KMS-11 (cell line): Measurements from ENCODE around the gene MLN.

Experiments
- H2AFZ ChIP-seq: fragments of 200-600 bp; sonication (generic); 2 replicates; pipeline ENCODE4 v1.6.1; 2016; ENCODE audit warnings: antibody characterized with exemption, mixed run types, low read depth
- H3K27ac ChIP-seq: fragments of 200-600 bp; sonication (generic); 2 replicates; pipeline ENCODE4 v1.6.1; 2016; ENCODE audit warnings: mild to moderate bottlenecking, mixed run types
- H3K27me3 ChIP-seq: fragments of 200-600 bp; sonication (generic); 2 replicates; pipeline ENCODE4 v1.6.1; 2017; ENCODE audit warnings: mild to moderate bottlenecking, low read depth, mixed run types, moderate library complexity; ENCODE audit not compliant: insufficient read depth
- H3K36me3 ChIP-seq: fragments of 200-600 bp; sonication (generic); 2 replicates; pipeline ENCODE4 v1.6.1; 2017; ENCODE audit warnings: mild to moderate bottlenecking, mixed run types; ENCODE audit not compliant: insufficient read depth
- H3K4me1 ChIP-seq: fragments of 200-600 bp; sonication (generic); 2 replicates; pipeline ENCODE4 v1.6.1; 2016; ENCODE audit warnings: mild to moderate bottlenecking, low read depth, mixed run types; ENCODE audit not compliant: poor library complexity, severe bottlenecking
- H3K4me2 ChIP-seq: fragments of 200-600 bp; sonication (generic); 2 replicates; pipeline ENCODE4 v1.7.0; 2016; ENCODE audit warnings: mild to moderate bottlenecking, mixed run types
- H3K4me3 ChIP-seq: fragments of 200-600 bp; sonication (generic); IDR thresholded peaks from 2 replicates; pipeline ENCODE4 v1.6.1; 2017; ENCODE audit warnings: low read depth, low read length, mixed read lengths; ENCODE audit not compliant: insufficient read depth
- H3K79me2 ChIP-seq: fragments of 200-600 bp; sonication (generic); 2 replicates; pipeline ENCODE4 v1.6.1; 2016; ENCODE audit warnings: low read depth, mixed run types; ENCODE audit not compliant: insufficient read depth
- H3K9ac ChIP-seq: fragments of 200-600 bp; sonication (generic); 2 replicates; pipeline ENCODE4 v1.6.1; 2016; ENCODE audit warnings: mild to moderate bottlenecking, mixed run types
- H4K20me1 ChIP-seq: fragments of 200-600 bp; sonication (generic); 2 replicates; pipeline ENCODE4 v1.6.1; 2016; ENCODE audit warnings: mild to moderate bottlenecking, mixed run types; ENCODE audit not compliant: insufficient read depth
- CTCF ChIP-seq: fragments of 200-600 bp; sonication (generic); conservative IDR thresholded peaks from 2 replicates; pipeline ENCODE4 v1.6.1; 2017; ENCODE audit warnings: low read depth, mild to moderate bottlenecking, antibody characterized with exemption, low read length, moderate library complexity, mixed read lengths

Gene MLN

GRCh38 chr6:33838983-33839382, 35.2 kb upstream of the MLN start:
- Histone ChIP-seq H3K4me2 (no peak overlapping the region), H3K4me1 (no peaks in the 10 kb centered on the region), H3K36me3 (no peaks in the 10 kb centered on the region), H3K79me2 (no peaks in the 10 kb centered on the region), H2AFZ (no peak overlapping the region), H3K9ac (no peak overlapping the region), H3K27me3 (peaks cover 66% of the 10 kb centered on the region; the same call in 1 of the 2 replicates), H3K4me3 (no peak overlapping the region), H3K27ac (no peak overlapping the region), H4K20me1 (no peaks in the 10 kb centered on the region)
- no peak for TF ChIP-seq CTCF

- Histone ChIP-seq H3K4me2 (no peak overlapping the region), H3K79me2 (no peaks in the 10 kb centered on the region), H2AFZ (no peak overlapping the region), H4K20me1 (no peaks in the 10 kb centered on the region), H3K27me3 (peaks cover 63% of the 10 kb centered on the region; the same call in 1 of the 2 replicates), H3K27ac (no peak overlapping the region), H3K4me3 (no peak overlapping the region), H3K4me1 (no peaks in the 10 kb centered on the region), H3K9ac (no peak overlapping the region), H3K36me3 (no peaks in the 10 kb centered on the region)
- TF ChIP-seq CTCF, result no peak
Observed at GRCh38 chr6:33837971-33838665, 34.3 kb upstream of the MLN start.

GRCh38 chr6:33836806-33837469, 33.1 kb upstream of the MLN start:
- Histone ChIP-seq H3K4me3 (no peak overlapping the region), H4K20me1 (no peaks in the 10 kb centered on the region), H3K27me3 (peaks cover 51% of the 10 kb centered on the region; the same call in 1 of the 2 replicates), H2AFZ (no peak overlapping the region), H3K9ac (no peak overlapping the region), H3K4me1 (no peaks in the 10 kb centered on the region), H3K36me3 (no peaks in the 10 kb centered on the region), H3K79me2 (no peaks in the 10 kb centered on the region), H3K4me2 (no peak overlapping the region), H3K27ac (no peak overlapping the region)
- TF ChIP-seq CTCF, result no peak

- Histone ChIP-seq H3K27ac (no peak overlapping the region), H3K79me2 (no peaks in the 10 kb centered on the region), H4K20me1 (no peaks in the 10 kb centered on the region), H3K27me3 (peaks cover 63% of the 10 kb centered on the region), H3K4me1 (no peaks in the 10 kb centered on the region), H2AFZ (no peak overlapping the region), H3K36me3 (no peaks in the 10 kb centered on the region), H3K4me2 (no peak overlapping the region), H3K4me3 (no peak overlapping the region), H3K9ac (no peak overlapping the region)
- TF ChIP-seq CTCF, result no peak
Observed at GRCh38 chr6:33834401-33835392, 30.9 kb upstream of the MLN start.
